Esophagus squamous epithelium (tissue), 5 donors: ENCODE results near the gene SNCB. TPM values are rescaled to one million over a fixed set of nuclear protein-coding genes. Genes with fewer than 3 reads are reported as not detected.

Experiments used
- DNase-seq: peaks from one replicate; lab custom pipeline; 2025; lab: John Stamatoyannopoulos, UW
- H3K27ac ChIP-seq, 4 donors: fragments of 200-600 bp; sonication (generic); one replicate each; pipeline ENCODE4 v1.5.1; 2016 to 2019; ENCODE audit warnings: mild to moderate bottlenecking in 1 of 4
- H3K27me3 ChIP-seq, 4 donors: fragments of 200-600 bp; sonication (generic); 1 replicate in 3 of 4; 2 replicates in 1 of 4; pipeline versions ENCODE4 v1.5.1 to v1.6.0; 2017 to 2021; ENCODE audit warnings: antibody characterized with exemption in 1 of 4
- H3K36me3 ChIP-seq, 3 donors: fragments of 200-600 bp; sonication (generic); one replicate each; pipeline ENCODE4 v1.5.1; 2016 to 2019
- H3K4me1 ChIP-seq, 3 donors: fragments of 200-600 bp; sonication (generic); one replicate each; pipeline ENCODE4 v1.5.1; 2017 to 2019
- H3K4me3 ChIP-seq, 4 donors: fragments of 200-600 bp; sonication (generic); 1 replicate in 3 of 4; 2 replicates in 1 of 4; pipeline ENCODE4 v1.5.1; 2016 to 2019; ENCODE audit warnings: mild to moderate bottlenecking in 2 of 4, moderate library complexity in 1 of 4
- H3K9me3 ChIP-seq, 3 donors: fragments of 200-600 bp; sonication (generic); one replicate each; pipeline ENCODE4 v1.5.1; 2016 to 2019
- POLR2A ChIP-seq, 4 donors: fragments of 450-650 bp; IDR thresholded peaks; one replicate each; pipeline ENCODE4 v1.6.1; 2017; ENCODE audit warnings: antibody characterized with exemption in 4 of 4, mild to moderate bottlenecking in 4 of 4, moderate library complexity in 3 of 4
- WGBS, 2 donors: methylation state at CpG; one replicate each; pipeline ENCODE4 v1.1.5; 2018; 5-methylcytosine and 5-hydroxymethylcytosine counted together
- intact Hi-C: fragments of 100-400 bp; cut with DNase I; formaldehyde crosslinking; loops from one replicate; pipeline ENCODE4 v1.15.0; 2022
- total RNA-seq, 4 donors: library from RNA; depleted of rRNA; stranded (reverse); fragments of >200 nt; gene quantifications; one replicate each; pipeline ENCODE4 v1.1.0, GENCODE V29; 2016
- TF ChIP-seq, protein P1 (sequence below), 6 experiments: fragments of 450-650 bp in 4 of 6; fragments of 200-600 bp in 2 of 6; sonication (generic) in 2 of 6; IDR thresholded peaks; one replicate each; pipeline ENCODE4 v1.5.1; 2016 to 2019; ENCODE audit warnings: antibody characterized with exemption in 6 of 6, mild to moderate bottlenecking in 4 of 6, moderate library complexity in 4 of 6
- donor health status: DM: yes; HTN: yes; CAD: no.

Gene SNCB
- total RNA-seq, 4 donors from 2014 or later, result not detected

DNA sequence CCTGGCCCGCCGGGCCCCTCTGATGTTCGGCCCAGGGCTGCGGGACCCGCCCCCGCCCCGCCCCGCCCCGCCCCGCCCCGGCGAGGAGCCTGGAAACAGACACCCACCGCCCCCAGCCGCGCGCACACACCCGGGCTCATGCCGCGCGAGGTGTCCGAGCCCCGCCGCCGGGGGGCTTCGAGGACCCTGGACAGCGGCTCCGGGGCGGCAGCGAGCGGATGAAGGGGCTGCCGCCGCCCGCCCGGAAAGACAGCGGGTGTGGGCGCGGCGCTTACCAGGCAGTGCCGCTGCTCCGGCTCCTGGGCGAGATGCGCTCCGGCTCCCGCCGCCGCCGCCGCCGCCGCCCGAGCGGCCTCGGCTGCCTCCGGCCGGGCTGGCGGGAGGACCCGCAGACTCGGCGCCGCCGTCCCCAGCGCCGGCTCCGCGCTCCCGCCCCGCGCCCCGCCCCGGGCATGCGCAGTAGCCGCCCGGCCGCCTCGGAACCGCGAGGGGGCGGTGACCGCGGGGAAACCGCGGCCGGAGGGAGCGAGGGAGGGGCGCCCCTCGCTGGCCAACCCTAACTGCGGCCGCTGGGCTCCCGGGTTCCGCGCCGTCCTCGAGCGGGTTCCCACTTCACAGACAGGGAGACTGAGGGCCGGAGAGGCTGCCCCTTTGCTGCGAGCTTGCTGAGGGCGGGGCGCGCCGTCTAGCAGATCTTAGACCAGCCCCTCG, 20.5 kb downstream of the SNCB start, which contains the start of gene GPRIN1:
TSS of gene GPRIN1 (minus strand) at position 433 of the 711 bp plus-strand sequence. CDS start 10,322 bp downstream, outside the sequence.
- DNase-seq, result no peak
- no CpG with 5 or more reads among the region's 101 CpGs for WGBS, 2 donors

DNA sequence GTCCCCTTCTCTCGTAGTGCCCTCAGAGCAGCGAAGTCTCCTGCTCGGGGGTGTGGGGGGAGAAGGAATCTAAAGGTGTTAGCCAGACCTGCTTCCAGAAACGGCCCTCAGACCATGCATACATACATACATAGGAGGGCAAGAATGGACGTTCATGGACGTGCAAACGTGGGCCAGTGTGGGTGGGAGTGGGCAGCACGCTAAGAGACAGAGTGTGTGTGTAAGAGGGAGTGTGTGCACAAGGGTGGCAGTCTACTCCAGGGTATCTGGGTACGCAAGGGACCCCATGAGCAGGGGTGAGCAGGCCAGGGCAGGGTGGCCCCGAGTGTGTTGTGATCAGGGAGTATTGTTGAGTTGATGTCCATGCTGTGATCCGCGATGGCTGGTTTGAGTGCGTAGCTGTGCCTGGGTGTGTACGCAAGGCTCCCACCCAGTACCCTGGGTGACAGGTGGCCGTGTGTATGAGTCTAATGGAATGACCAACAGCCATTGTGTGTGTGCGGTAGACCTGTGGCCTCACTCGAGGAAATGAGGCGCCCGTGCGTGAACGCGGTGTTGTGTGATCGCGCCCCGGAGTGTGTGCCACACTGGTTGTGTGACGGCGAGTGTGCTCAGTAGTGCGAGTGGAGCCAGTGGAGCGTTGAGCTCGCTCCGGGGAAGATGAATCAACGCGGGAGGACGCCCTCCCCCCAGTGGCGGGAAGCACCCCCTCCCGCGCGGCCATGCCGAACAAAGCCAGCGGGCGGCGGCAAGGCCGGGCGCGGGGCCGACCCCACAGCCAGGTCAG, 21.2 kb downstream of the SNCB start:
- Histone ChIP-seq H3K27me3 (peaks cover 0 to 54% (median 0%) of the 10 kb centered on the region in 4 donors), H3K9me3 (no peaks in the 10 kb centered on the region), H3K4me3 (peak overlapping the region; percentile 60 to 83 (median 63)), H3K4me1 (peaks cover 11 to 19% (median 13%) of the 10 kb centered on the region in 3 donors), H3K27ac (no peak overlapping the region), H3K36me3 (no peaks in the 10 kb centered on the region)
- WGBS, 2 donors, result 38 to 58% methylated on average over 4 to 31 of the region's 46 CpGs
- TF ChIP-seq, protein P1, sequence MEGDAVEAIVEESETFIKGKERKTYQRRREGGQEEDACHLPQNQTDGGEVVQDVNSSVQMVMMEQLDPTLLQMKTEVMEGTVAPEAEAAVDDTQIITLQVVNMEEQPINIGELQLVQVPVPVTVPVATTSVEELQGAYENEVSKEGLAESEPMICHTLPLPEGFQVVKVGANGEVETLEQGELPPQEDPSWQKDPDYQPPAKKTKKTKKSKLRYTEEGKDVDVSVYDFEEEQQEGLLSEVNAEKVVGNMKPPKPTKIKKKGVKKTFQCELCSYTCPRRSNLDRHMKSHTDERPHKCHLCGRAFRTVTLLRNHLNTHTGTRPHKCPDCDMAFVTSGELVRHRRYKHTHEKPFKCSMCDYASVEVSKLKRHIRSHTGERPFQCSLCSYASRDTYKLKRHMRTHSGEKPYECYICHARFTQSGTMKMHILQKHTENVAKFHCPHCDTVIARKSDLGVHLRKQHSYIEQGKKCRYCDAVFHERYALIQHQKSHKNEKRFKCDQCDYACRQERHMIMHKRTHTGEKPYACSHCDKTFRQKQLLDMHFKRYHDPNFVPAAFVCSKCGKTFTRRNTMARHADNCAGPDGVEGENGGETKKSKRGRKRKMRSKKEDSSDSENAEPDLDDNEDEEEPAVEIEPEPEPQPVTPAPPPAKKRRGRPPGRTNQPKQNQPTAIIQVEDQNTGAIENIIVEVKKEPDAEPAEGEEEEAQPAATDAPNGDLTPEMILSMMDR (IDR thresholded peaks at IDR 0.05), result no peak
- TF ChIP-seq POLR2A (IDR thresholded peaks at IDR 0.05), result no peak
- intact Hi-C loops, result no loop called here
- no peak for DNase-seq

More for the DNA sequence above, 20.5 kb downstream of the SNCB start, which contains the start of gene GPRIN1:
- Histone ChIP-seq H3K27me3 (peaks cover 0 to 56% (median 0%) of the 10 kb centered on the region in 4 donors), H3K4me1 (peaks cover 11 to 19% (median 13%) of the 10 kb centered on the region in 3 donors), H3K36me3 (no peaks in the 10 kb centered on the region), H3K27ac (peak within 1 kb of the TSS; percentile 14 to 55 (median 26)), H3K9me3 (no peaks in the 10 kb centered on the region), H3K4me3 (peak within 1 kb of the TSS; percentile 60 to 83 (median 63))
- TF ChIP-seq, protein P1 (IDR thresholded peaks at IDR 0.05), result peak in 1 of 6 experiments; percentile 49
- no peak for TF ChIP-seq POLR2A (IDR thresholded peaks at IDR 0.05)
- intact Hi-C loops, result no loop called here

DNA sequence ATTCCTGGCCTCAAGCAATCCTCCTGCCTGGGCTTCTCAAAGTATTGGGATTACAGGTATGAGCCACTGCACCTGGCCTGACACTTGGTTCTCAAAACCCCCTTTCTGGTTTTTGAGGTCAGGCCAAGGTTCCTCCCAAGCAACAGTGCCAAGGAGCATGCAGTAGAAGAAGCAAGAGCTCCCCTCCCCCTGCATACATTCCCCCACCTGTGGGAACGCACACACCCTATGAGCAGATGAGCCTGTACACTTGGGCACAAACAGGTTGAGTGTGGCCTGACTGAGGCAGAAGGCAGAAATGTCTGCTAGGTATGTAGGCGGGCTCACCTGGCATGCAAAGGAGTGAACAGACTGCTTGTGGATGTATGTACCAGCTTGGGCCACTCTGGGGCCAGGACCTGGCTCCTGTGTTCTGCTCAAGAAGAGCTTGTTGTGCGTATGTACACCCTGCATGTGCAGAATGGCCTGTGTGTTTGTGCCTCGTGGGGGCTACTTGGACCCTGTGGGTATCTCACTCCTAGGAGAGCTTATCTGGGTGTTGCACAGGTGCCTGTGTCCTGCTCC, 22.1 kb downstream of the SNCB start:
- H3K4me3 ChIP-seq, result no peak overlapping the region
- H3K9me3 ChIP-seq, result no peaks in the 10 kb centered on the region
- TF ChIP-seq, protein P1 (IDR thresholded peaks at IDR 0.05), result no peak
- no peak for TF ChIP-seq POLR2A (IDR thresholded peaks at IDR 0.05)
- DNase-seq, result no peak
- peaks cover 11 to 19% (median 13%) of the 10 kb centered on the region in 3 donors for H3K4me1 ChIP-seq
- H3K27me3 ChIP-seq, result peaks cover 0 to 47% (median 0%) of the 10 kb centered on the region in 4 donors
- H3K36me3 ChIP-seq, result no peaks in the 10 kb centered on the region
- WGBS, 2 donors, result 80% methylated on average over 1 of the region's 4 CpGs; no CpG with 5 or more reads in 1 of the 2 donors
- H3K27ac ChIP-seq, result no peak overlapping the region
- intact Hi-C loops, result no loop called here

DNA sequence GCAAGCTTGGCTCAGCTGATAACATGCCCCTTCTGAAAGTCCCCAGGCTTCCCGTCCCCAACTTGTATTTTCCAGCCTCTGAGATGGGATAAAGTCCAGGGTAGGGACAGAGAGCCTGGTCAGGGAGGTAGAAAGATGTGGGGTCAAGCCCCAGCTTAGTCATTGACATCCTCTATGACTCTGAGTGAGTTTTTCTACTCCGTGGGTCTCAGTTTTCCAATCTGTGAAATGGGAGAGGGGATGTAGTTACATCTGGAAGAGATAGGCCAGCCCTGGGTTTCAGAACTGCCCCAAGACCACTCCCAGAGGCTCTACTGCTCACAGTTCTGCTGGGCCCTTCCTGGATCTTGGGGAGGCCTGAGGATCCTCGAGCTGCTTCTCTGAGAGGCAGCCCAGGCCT, 23.5 kb downstream of the SNCB start:
- H3K4me1 ChIP-seq, result peaks cover 11 to 19% (median 13%) of the 10 kb centered on the region in 3 donors
- H3K27ac ChIP-seq, result no peak overlapping the region
- no peak overlapping the region for H3K4me3 ChIP-seq
- no peaks in the 10 kb centered on the region for H3K9me3 ChIP-seq
- 73 to 90% methylated on average over 2 to 3 of the region's 3 CpGs for WGBS, 2 donors
- TF ChIP-seq, protein P1 (IDR thresholded peaks at IDR 0.05), result no peak
- no peak for TF ChIP-seq POLR2A (IDR thresholded peaks at IDR 0.05)
- no peaks in the 10 kb centered on the region for H3K36me3 ChIP-seq
- H3K27me3 ChIP-seq, result peaks cover 0 to 38% (median 0%) of the 10 kb centered on the region in 4 donors
- DNase-seq, result no peak
- intact Hi-C loops, result no loop called here
